ENCODE results near the gene SLC7A5. TPM values are rescaled to one million over a fixed set of nuclear protein-coding genes. Genes with fewer than 3 reads are reported as not detected.

SLC7A5 gene
- total RNA-seq, 1 donor from 2014 or later: 169 TPM

- Histone ChIP-seq H3K36me3 (ENCODE audit: control insufficient read depth, insufficient read depth, low read length) (peaks cover 66% of the 10 kb centered on the region), H3K27me3 (ENCODE audit: control insufficient read depth, insufficient read depth, low read length) (no peaks in the 10 kb centered on the region), H3K4me3 (ENCODE audit: low read depth, low read length) (no peak overlapping the region)
- FAIRE-seq: no peak
- DNase-seq (ENCODE audit: low read depth): no peak
- TF ChIP-seq CTCF (IDR thresholded peaks at IDR 0.05; ENCODE audit: insufficient read depth, low read length, severe bottlenecking): no peak
Observed at GRCh38 chr16:87834005-87834667, 35.2 kb downstream of the SLC7A5 start.

- no peak overlapping the region for H3K4me3 ChIP-seq (ENCODE audit: low read depth, low read length)
- FAIRE-seq: no peak
Observed at GRCh38 chr16:87833548-87833947, 35.8 kb downstream of the SLC7A5 start.

GRCh38 chr16:87832741-87833502, 36.4 kb downstream of the SLC7A5 start:
- DNase-seq (ENCODE audit: low read depth): no peak
- no peak for FAIRE-seq
- H3K4me3 ChIP-seq (ENCODE audit: low read depth, low read length): no peak overlapping the region
- TF ChIP-seq CTCF (IDR thresholded peaks at IDR 0.05; ENCODE audit: insufficient read depth, low read length, severe bottlenecking): no peak
- peaks cover 55% of the 10 kb centered on the region for H3K36me3 ChIP-seq (ENCODE audit: control insufficient read depth, insufficient read depth, low read length)
- H3K27me3 ChIP-seq (ENCODE audit: control insufficient read depth, insufficient read depth, low read length): no peaks in the 10 kb centered on the region

More at GRCh38 chr16:87833548-87833947, 35.8 kb downstream of the SLC7A5 start:
- no peak for TF ChIP-seq CTCF (IDR thresholded peaks at IDR 0.05; ENCODE audit: insufficient read depth, low read length, severe bottlenecking)
- H3K36me3 ChIP-seq (ENCODE audit: control insufficient read depth, insufficient read depth, low read length): peaks cover 60% of the 10 kb centered on the region
- DNase-seq (ENCODE audit: low read depth): no peak
- H3K27me3 ChIP-seq (ENCODE audit: control insufficient read depth, insufficient read depth, low read length): no peaks in the 10 kb centered on the region

GRCh38 chr16:87832137-87832527, 37.2 kb downstream of the SLC7A5 start:
- FAIRE-seq: no peak

GRCh38 chr16:87831421-87832136, 37.7 kb downstream of the SLC7A5 start:
- Histone ChIP-seq H3K27me3 (ENCODE audit: control insufficient read depth, insufficient read depth, low read length) (no peaks in the 10 kb centered on the region), H3K4me3 (ENCODE audit: low read depth, low read length) (no peak overlapping the region), H3K36me3 (ENCODE audit: control insufficient read depth, insufficient read depth, low read length) (peaks cover 43% of the 10 kb centered on the region)
- no peak for FAIRE-seq
- no peak for TF ChIP-seq CTCF (IDR thresholded peaks at IDR 0.05; ENCODE audit: insufficient read depth, low read length, severe bottlenecking)
- no peak for DNase-seq (ENCODE audit: low read depth)

More at GRCh38 chr16:87832137-87832527, 37.2 kb downstream of the SLC7A5 start:
- no peak for DNase-seq (ENCODE audit: low read depth)
- Histone ChIP-seq H3K4me3 (ENCODE audit: low read depth, low read length) (no peak overlapping the region), H3K36me3 (ENCODE audit: control insufficient read depth, insufficient read depth, low read length) (peaks cover 47% of the 10 kb centered on the region), H3K27me3 (ENCODE audit: control insufficient read depth, insufficient read depth, low read length) (no peaks in the 10 kb centered on the region)
- TF ChIP-seq CTCF (IDR thresholded peaks at IDR 0.05; ENCODE audit: insufficient read depth, low read length, severe bottlenecking): no peak

Measured in bronchial epithelial cell (primary cell).